Caco-2 (cell line): ENCODE results near the gene TTC31. TPM values are rescaled to one million over a fixed set of nuclear protein-coding genes. Genes with fewer than 3 reads are reported as not detected.

Experiments used
- BruUV-seq: library from RNA; stranded (reverse); fragments of 400-500 nt; replicated peaks from 2 replicates; lab custom pipeline; 2021; lab: Mats Ljungman, UMichigan
- CTCF ChIA-PET: fragments of 300-600 bp; sonication (Branson Sonifier 250); formaldehyde crosslinking; loops from one replicate; lab custom pipeline; 2022; ENCODE audit warnings: antibody characterized with exemption; lab: Charles Lee
- POLR2A ChIA-PET: fragments of 300-600 bp; sonication (Branson Sonifier 250); formaldehyde crosslinking; loops from one replicate; lab custom pipeline; 2022; ENCODE audit warnings: antibody characterized with exemption; lab: Charles Lee
- DNase-seq, 2 experiments: peaks; one replicate each; pipeline versions ENCODE4 v3.0.0 to v3.0.0-alpha.2; 2020 to 2022
- H3K27me3 ChIP-seq: replicated peaks from 2 replicates; pipeline ENCODE4 v1.6.0; 2011; ENCODE audit warnings: low read length; ENCODE audit not compliant: control insufficient read depth, insufficient read depth
- H3K36me3 ChIP-seq: 2 replicates; pipeline ENCODE4 v1.5.1; 2011; ENCODE audit warnings: low read length; ENCODE audit not compliant: control insufficient read depth, insufficient read depth
- H3K4me1 ChIP-seq: fragments of 250-450 bp; sonication (Bioruptor Pico); 2 replicates; pipeline ENCODE4 v1.5.1; 2020; ENCODE audit warnings: mild to moderate bottlenecking
- H3K4me3 ChIP-seq: 2 replicates; pipeline ENCODE4 v1.5.1; 2011; ENCODE audit warnings: low read depth, mild to moderate bottlenecking, control low read depth, low read length
- H3K9me3 ChIP-seq: fragments of 250-450 bp; sonication (Bioruptor Pico); 2 replicates; pipeline ENCODE4 v1.5.1; 2020; ENCODE audit warnings: mild to moderate bottlenecking, moderate library complexity
- H3K27ac Mint-ChIP-seq: one replicate; pipeline ENCODE4 v1.8.0; 2022; ENCODE audit warnings: mixed read lengths; ENCODE audit not compliant: unreplicated experiment
- H3K27me3 Mint-ChIP-seq: one replicate; pipeline ENCODE4 v1.8.0; 2022; ENCODE audit warnings: mixed read lengths; ENCODE audit not compliant: insufficient read depth, unreplicated experiment
- H3K36me3 Mint-ChIP-seq: one replicate; pipeline ENCODE4 v1.8.0; 2022; ENCODE audit warnings: mild to moderate bottlenecking, mixed read lengths; ENCODE audit not compliant: insufficient read depth, unreplicated experiment
- H3K4me1 Mint-ChIP-seq: one replicate; pipeline ENCODE4 v1.8.0; 2022; ENCODE audit warnings: low read depth, mixed read lengths; ENCODE audit not compliant: unreplicated experiment
- H3K4me3 Mint-ChIP-seq: one replicate; pipeline ENCODE4 v1.8.0; 2022; ENCODE audit warnings: mild to moderate bottlenecking, moderate library complexity, mixed read lengths; ENCODE audit not compliant: unreplicated experiment
- H3K9me3 Mint-ChIP-seq: one replicate; pipeline ENCODE4 v1.8.0; 2022; ENCODE audit warnings: mixed read lengths; ENCODE audit not compliant: unreplicated experiment
- intact Hi-C: fragments of 100-400 bp; cut with micrococcal nuclease; formaldehyde crosslinking; loops from one replicate; pipeline ENCODE4 v1.10.0; 2022; ENCODE audit not compliant: unreplicated experiment
- total RNA-seq: library from RNA; stranded (reverse); gene quantifications from 2 replicates; pipeline ENCODE4 v1.2.3, GENCODE V29; 2022
- TF ChIP-seq, protein P1 (sequence below), 2 experiments: fragments of 200-600 bp in 1 of 2; IDR thresholded peaks; 1 replicate in 1 of 2; 2 replicates in 1 of 2; pipeline versions ENCODE4 v1.5.1 to v1.8.0; 2011 to 2022; ENCODE audit warnings: antibody characterized with exemption in 1 of 2, control low read depth in 1 of 2, inconsistent platforms in 1 of 2, low read depth in 1 of 2, low read length in 1 of 2, mild to moderate bottlenecking in 1 of 2, moderate library complexity in 1 of 2; ENCODE audit not compliant: insufficient read depth in 1 of 2, severe bottlenecking in 1 of 2, unreplicated experiment in 1 of 2

Gene TTC31
- total RNA-seq, 1 experiment from 2014 or later: 32.4 TPM

DNA sequence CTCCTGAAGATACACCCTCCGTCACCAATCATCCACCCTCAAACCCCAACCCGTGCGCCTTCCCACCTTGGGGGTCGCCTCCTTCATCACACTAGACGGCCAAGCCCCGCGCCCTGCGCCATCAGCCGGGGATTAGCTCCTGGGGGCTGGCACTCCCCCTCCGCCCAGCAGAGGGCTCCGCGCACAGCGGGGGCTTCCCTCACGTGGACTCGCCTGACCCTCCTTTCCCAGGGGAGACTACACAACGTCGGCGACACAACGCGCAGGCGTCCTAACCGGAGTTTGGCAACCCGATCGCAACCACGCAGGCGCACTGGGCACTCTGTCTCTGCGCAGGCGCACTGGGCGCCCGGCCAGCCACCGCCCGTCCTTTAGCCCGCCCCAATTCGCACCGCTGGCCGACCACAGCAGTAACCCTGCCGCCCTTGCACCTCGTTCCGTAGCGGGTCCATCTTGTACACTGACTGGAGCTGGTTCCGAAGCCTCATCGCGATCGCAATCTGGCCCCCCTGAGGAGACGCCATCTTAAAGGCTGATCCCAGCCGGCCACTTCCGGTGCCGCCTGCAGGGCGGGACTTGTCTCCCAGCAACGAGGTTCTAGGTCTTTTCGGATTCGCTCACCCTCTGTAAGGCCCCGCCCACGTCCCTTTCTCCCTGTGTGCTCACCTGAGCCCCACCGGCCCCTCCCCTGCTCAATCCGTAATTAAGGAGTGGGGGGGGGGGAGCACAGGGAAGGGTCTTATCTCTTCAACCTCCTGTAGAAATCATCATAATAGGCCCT, 24.5 kb downstream of the TTC31 start, which contains the start of gene PCGF1:
Gene PCGF1, minus strand, starts transcription at position 551 of the 781 bp plus-strand sequence. Its CDS starts 27 bp downstream, at position 524.
- Mint-ChIP-seq H3K9me3 (no peaks in the 10 kb centered on the region), H3K4me3 (peak within 1 kb of the TSS; percentile 91), H3K27ac (peak within 1 kb of the TSS; percentile 99), H3K27me3 (no peaks in the 10 kb centered on the region), H3K4me1 (peaks cover 28% of the 10 kb centered on the region), H3K36me3 (peaks cover 50% of the 10 kb centered on the region)
- no peaks in the 10 kb centered on the region for H3K27me3 ChIP-seq
- H3K9me3 ChIP-seq: no peaks in the 10 kb centered on the region
- DNase-seq: peak; percentile 98 to 99
- 0 out of 2 replicates have a peak, but pooled peaks cover 2% of the 10 kb centered on the region for H3K36me3 ChIP-seq
- CTCF ChIA-PET: interaction anchor here (0.9 to 1.8 kb wide), 5 partner anchors 18 to 82 kb away, joined by 3 to 7 read pairs (median 7); partner anchors contain the start of genes AUP1, CCDC142, HTRA2 and TTC31
- H3K4me3 ChIP-seq: peak within 1 kb of the TSS; percentile 68
- POLR2A ChIA-PET: interaction anchor here (1.1 to 1.5 kb wide), 2 partner anchors 18 to 23 kb away, joined by 6 to 7 read pairs; partner anchors contain the start of genes AUP1 and HTRA2
- H3K4me1 ChIP-seq: peaks cover 26% of the 10 kb centered on the region
- TF ChIP-seq, protein P1, sequence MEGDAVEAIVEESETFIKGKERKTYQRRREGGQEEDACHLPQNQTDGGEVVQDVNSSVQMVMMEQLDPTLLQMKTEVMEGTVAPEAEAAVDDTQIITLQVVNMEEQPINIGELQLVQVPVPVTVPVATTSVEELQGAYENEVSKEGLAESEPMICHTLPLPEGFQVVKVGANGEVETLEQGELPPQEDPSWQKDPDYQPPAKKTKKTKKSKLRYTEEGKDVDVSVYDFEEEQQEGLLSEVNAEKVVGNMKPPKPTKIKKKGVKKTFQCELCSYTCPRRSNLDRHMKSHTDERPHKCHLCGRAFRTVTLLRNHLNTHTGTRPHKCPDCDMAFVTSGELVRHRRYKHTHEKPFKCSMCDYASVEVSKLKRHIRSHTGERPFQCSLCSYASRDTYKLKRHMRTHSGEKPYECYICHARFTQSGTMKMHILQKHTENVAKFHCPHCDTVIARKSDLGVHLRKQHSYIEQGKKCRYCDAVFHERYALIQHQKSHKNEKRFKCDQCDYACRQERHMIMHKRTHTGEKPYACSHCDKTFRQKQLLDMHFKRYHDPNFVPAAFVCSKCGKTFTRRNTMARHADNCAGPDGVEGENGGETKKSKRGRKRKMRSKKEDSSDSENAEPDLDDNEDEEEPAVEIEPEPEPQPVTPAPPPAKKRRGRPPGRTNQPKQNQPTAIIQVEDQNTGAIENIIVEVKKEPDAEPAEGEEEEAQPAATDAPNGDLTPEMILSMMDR (IDR thresholded peaks at IDR 0.05; ENCODE audit: insufficient read depth in 1 of 2, low read depth in 1 of 2, low read length in 1 of 2, severe bottlenecking in 1 of 2, unreplicated experiment in 1 of 2): peak; percentile 70 to 89
- no TSS peak for BruUV-seq
- intact Hi-C loops: loop anchor here (1.0 to 2.0 kb wide), 6 partner anchors 22 to 80 kb away; partner anchors contain the start of genes AUP1, HTRA2, TTC31 and WBP1

DNA sequence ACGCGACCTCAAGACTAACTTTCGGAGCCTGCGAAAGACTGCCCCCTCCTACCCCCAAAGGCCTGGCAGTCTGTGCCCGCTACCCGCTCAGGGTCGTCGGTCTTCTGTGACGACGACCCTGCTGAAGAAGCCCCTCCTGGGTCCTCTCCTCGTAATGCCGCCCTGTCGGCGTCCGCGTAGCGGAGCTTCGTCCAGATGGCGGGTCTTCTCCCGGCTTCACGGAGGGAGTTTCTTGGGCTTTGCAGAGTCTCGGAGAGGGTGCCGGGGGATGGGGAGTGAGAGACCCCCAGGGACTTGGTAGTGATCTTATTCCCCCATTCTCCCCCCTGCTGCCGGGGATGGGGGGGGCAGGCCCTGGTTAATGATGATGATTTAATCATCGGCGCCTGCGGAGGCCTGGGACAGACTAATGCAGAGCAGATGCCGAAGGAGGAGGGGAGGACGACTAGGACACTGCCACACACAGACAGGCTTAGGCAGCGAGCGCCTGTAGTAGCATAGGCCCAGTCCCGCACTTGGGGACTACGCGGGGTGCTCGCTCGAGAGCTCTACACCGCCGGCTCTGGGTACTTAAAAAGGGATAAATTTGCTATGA, 25.1 kb downstream of the TTC31 start:
- H3K27ac Mint-ChIP-seq: peak overlapping the region; percentile 99
- TF ChIP-seq, protein P1 (IDR thresholded peaks at IDR 0.05; ENCODE audit: insufficient read depth in 1 of 2, low read depth in 1 of 2, low read length in 1 of 2, severe bottlenecking in 1 of 2, unreplicated experiment in 1 of 2): no peak
- intact Hi-C loops: loop anchor here (1.0 to 2.0 kb wide), 6 partner anchors 21 to 79 kb away; partner anchors contain the start of genes AUP1, HTRA2, TTC31 and WBP1
- peaks cover 28% of the 10 kb centered on the region for H3K4me1 Mint-ChIP-seq
- H3K9me3 Mint-ChIP-seq: no peaks in the 10 kb centered on the region
- CTCF ChIA-PET: no interaction called here
- no peaks in the 10 kb centered on the region for H3K9me3 ChIP-seq
- H3K27me3 ChIP-seq: no peaks in the 10 kb centered on the region
- H3K36me3 ChIP-seq: 0 out of 2 replicates have a peak, but pooled peaks cover 2% of the 10 kb centered on the region
- peak overlapping the region; percentile 68 for H3K4me3 ChIP-seq
- no peaks in the 10 kb centered on the region for H3K27me3 Mint-ChIP-seq
- POLR2A ChIA-PET: interaction anchor here (0.6 to 1.5 kb wide), 2 partner anchors 22 kb away, joined by 5 to 7 read pairs; partner anchors contain the start of genes AUP1 and HTRA2
- peaks cover 43% of the 10 kb centered on the region for H3K36me3 Mint-ChIP-seq
- H3K4me3 Mint-ChIP-seq: peak overlapping the region; percentile 91
- peaks cover 26% of the 10 kb centered on the region for H3K4me1 ChIP-seq
- no TSS peak for BruUV-seq
- DNase-seq: peak; percentile 49 to 58

DNA sequence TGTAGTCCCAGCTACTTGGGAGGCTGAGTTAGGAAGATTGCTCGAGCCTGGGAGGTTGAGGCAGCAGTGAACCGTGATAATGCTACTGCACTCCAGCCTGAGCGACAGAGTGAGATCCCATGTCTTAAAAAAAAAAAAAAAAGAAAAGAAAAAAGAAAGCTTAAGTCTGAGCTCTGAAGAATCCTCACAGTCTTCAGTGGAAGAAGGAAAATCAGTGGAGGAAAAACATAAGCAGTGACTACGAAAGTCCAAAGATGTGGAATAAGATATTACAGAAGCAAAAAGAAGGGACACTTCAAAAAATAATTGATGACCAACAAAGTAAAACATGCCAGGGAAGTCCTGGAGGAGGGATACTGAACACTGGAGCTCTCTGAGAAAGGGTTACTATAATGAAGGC, 27.4 kb downstream of the TTC31 start:
- BruUV-seq: no TSS peak

More for the DNA sequence above, 27.4 kb downstream of the TTC31 start:
- Histone ChIP-seq H3K4me1 (peaks cover 19% of the 10 kb centered on the region), H3K36me3 (0 out of 2 replicates have a peak, but pooled peaks cover 2% of the 10 kb centered on the region), H3K4me3 (no peak overlapping the region), H3K27me3 (no peaks in the 10 kb centered on the region), H3K9me3 (no peaks in the 10 kb centered on the region)
- Mint-ChIP-seq H3K9me3 (no peaks in the 10 kb centered on the region), H3K4me1 (peaks cover 15% of the 10 kb centered on the region), H3K36me3 (peaks cover 27% of the 10 kb centered on the region), H3K4me3 (no peak overlapping the region), H3K27me3 (no peaks in the 10 kb centered on the region), H3K27ac (no peak overlapping the region)
- POLR2A ChIA-PET: interaction anchor here (0.7 to 1.1 kb wide), 2 partner anchors 12 to 16 kb away, joined by 3 read pairs; partner anchors contain the start of gene DQX1
- CTCF ChIA-PET: interaction anchor here (0.7 kb wide), 1 partner anchor 52 kb away, joined by 4 read pairs; the partner anchor contains the start of gene WBP1
- intact Hi-C loops: no loop called here
- TF ChIP-seq, protein P1 (IDR thresholded peaks at IDR 0.05; ENCODE audit: insufficient read depth in 1 of 2, low read depth in 1 of 2, low read length in 1 of 2, severe bottlenecking in 1 of 2, unreplicated experiment in 1 of 2): no peak
- DNase-seq: no peak
